ENCODE measurements around the gene CLHC1.

DNA sequence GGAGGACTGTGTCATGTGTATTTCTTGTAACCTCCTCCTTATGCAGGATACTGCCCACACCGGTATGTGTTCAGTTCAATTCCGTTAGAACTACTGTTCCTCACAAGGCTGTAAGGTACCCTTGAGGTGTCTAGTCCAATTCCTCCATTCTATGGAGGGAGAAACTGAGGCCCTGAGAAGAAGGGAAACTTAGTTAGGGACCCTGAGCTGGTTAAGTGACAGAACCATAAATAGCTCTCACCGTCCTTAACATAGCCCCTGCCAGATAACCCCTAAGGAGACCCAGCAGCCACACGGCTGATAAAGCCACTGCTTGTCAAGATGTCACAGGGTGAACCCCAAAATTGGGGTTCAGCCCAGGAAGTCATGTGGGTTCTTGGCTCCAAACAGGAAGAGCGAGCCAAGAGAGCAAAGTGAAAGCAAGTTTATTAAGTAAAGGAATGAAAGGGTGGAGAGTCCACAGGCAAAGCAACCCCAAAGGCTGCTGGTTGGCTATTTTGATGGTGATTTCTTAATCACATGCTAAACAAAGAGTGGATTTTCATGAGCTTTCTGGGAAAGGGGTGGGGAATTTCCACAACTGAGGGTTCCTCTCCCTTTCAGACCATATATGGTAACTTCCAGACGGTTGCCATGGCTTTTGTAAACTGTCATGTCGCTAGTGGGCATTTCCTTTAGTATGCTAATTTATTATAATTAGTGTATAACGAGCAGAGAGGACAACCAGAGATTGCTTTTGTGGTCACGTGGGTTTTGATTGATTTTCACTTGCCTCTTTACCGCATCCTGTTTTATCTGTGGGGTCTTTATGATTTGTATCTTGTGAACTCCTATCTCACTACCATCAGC, 98.4 kb downstream of the CLHC1 start:
- TF ChIP-seq, protein P1, sequence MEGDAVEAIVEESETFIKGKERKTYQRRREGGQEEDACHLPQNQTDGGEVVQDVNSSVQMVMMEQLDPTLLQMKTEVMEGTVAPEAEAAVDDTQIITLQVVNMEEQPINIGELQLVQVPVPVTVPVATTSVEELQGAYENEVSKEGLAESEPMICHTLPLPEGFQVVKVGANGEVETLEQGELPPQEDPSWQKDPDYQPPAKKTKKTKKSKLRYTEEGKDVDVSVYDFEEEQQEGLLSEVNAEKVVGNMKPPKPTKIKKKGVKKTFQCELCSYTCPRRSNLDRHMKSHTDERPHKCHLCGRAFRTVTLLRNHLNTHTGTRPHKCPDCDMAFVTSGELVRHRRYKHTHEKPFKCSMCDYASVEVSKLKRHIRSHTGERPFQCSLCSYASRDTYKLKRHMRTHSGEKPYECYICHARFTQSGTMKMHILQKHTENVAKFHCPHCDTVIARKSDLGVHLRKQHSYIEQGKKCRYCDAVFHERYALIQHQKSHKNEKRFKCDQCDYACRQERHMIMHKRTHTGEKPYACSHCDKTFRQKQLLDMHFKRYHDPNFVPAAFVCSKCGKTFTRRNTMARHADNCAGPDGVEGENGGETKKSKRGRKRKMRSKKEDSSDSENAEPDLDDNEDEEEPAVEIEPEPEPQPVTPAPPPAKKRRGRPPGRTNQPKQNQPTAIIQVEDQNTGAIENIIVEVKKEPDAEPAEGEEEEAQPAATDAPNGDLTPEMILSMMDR (IDR thresholded peaks at IDR 0.05): no peak
- TF ChIP-seq POLR2A (IDR thresholded peaks at IDR 0.05): no peak
